OCI-LY3 (cell line): ENCODE measurements around the gene ITLN1.

ENCODE experiments used
- H2AFZ ChIP-seq: fragments of 200-600, 300-600 bp; shearing (Covaris generic); 2 replicates; pipeline ENCODE4 v1.6.0; 2014; ENCODE audit warnings: antibody characterized with exemption, low read depth, low read length
- H3K27ac ChIP-seq: fragments of 200-600, 300-600 bp; sonication (generic); 2 replicates; pipeline ENCODE4 v1.5.1; 2014; ENCODE audit warnings: mild to moderate bottlenecking, low read length, moderate library complexity, mixed read lengths
- H3K27me3 ChIP-seq: fragments of 200-600, 300-600 bp; sonication (generic); 2 replicates; pipeline ENCODE4 v1.6.1; 2014; ENCODE audit warnings: low read depth, low read length, mixed read lengths
- H3K36me3 ChIP-seq: fragments of 200-600, 300-600 bp; sonication (generic); replicated peaks from 2 replicates; pipeline ENCODE3; 2014; ENCODE audit warnings: low read depth, low read length, mixed read lengths
- H3K4me1 ChIP-seq: fragments of 300-600, 200-600 bp; sonication (generic); 2 replicates; pipeline ENCODE4 v1.6.1; 2014; ENCODE audit warnings: low read length, mixed read lengths
- H3K4me2 ChIP-seq: fragments of 200-600, 300-600 bp; sonication (generic); 2 replicates; pipeline ENCODE4 v1.6.1; 2014; ENCODE audit warnings: low read length, mixed read lengths
- H3K4me3 ChIP-seq: fragments of 300-600, 200-600 bp; sonication (generic); 2 replicates; pipeline ENCODE4 v1.5.1; 2014; ENCODE audit warnings: antibody characterized with exemption, mild to moderate bottlenecking, low read length, moderate library complexity
- H3K79me2 ChIP-seq: fragments of 300-600, 200-600 bp; shearing (Covaris generic); 2 replicates; pipeline ENCODE4 v1.6.1; 2014; ENCODE audit warnings: mild to moderate bottlenecking, low read length, mixed read lengths
- H3K9ac ChIP-seq: fragments of 300-600, 200-600 bp; shearing (Covaris generic); 2 replicates; pipeline ENCODE4 v1.6.0; 2014; ENCODE audit warnings: mild to moderate bottlenecking, low read length, moderate library complexity
- H3K9me3 ChIP-seq: fragments of 200-600, 300-600 bp; shearing (Covaris generic); 2 replicates; pipeline ENCODE4 v1.6.1; 2014; ENCODE audit warnings: low read length, mixed read lengths; ENCODE audit not compliant: insufficient read depth
- H4K20me1 ChIP-seq: fragments of 200-600, 300-600 bp; sonication (generic); 2 replicates; pipeline ENCODE4 v1.6.1; 2016; ENCODE audit warnings: low read length, mixed read lengths; ENCODE audit not compliant: insufficient read depth
- CTCF ChIP-seq: fragments of 200-600, 300-600 bp; sonication (generic); IDR thresholded peaks from 2 replicates; pipeline ENCODE4 v1.5.1; 2014; ENCODE audit warnings: antibody characterized with exemption, low read length, low read depth
- EZH2phosphoT487 ChIP-seq: fragments of 200-600 bp; shearing (Covaris generic); IDR thresholded peaks from 2 replicates; pipeline ENCODE4 v1.6.1; 2018; ENCODE audit warnings: antibody characterized with exemption, mixed run types, low read depth

Gene ITLN1

GRCh38 chr1:160836981-160837557, 47.9 kb downstream of the ITLN1 start:
- no peak overlapping the region for H3K4me3 ChIP-seq
- no peaks in the 10 kb centered on the region for H3K9me3 ChIP-seq
- TF ChIP-seq EZH2phosphoT487: no peak
- no peak for TF ChIP-seq CTCF
- H3K79me2 ChIP-seq: no peaks in the 10 kb centered on the region
- H3K9ac ChIP-seq: no peak overlapping the region
- no peaks in the 10 kb centered on the region for H4K20me1 ChIP-seq
- H3K27ac ChIP-seq: no peak overlapping the region
- H3K4me1 ChIP-seq: peaks cover 7% of the 10 kb centered on the region
- no peak overlapping the region for H2AFZ ChIP-seq
- no peaks in the 10 kb centered on the region for H3K36me3 ChIP-seq
- no peak overlapping the region for H3K4me2 ChIP-seq
- H3K27me3 ChIP-seq: no peaks in the 10 kb centered on the region

- H3K9ac ChIP-seq: no peak overlapping the region
- H3K4me2 ChIP-seq: no peak overlapping the region
These were observed 48.4 kb downstream of the ITLN1 start for GRCh38 chr1:160836561-160836960.

GRCh38 chr1:160835751-160836150, 49.2 kb downstream of the ITLN1 start:
- TF ChIP-seq EZH2phosphoT487 (no peak), CTCF (no peak)
- peaks cover 7% of the 10 kb centered on the region for H3K4me1 ChIP-seq
- H3K9ac ChIP-seq: no peak overlapping the region
- no peaks in the 10 kb centered on the region for H3K9me3 ChIP-seq
- H2AFZ ChIP-seq: no peak overlapping the region
- H3K27ac ChIP-seq: no peak overlapping the region
- H3K4me2 ChIP-seq: no peak overlapping the region
- H3K79me2 ChIP-seq: no peaks in the 10 kb centered on the region
- no peak overlapping the region for H3K4me3 ChIP-seq
- H3K27me3 ChIP-seq: no peaks in the 10 kb centered on the region
- no peaks in the 10 kb centered on the region for H3K36me3 ChIP-seq
- no peaks in the 10 kb centered on the region for H4K20me1 ChIP-seq

More at GRCh38 chr1:160836561-160836960, 48.4 kb downstream of the ITLN1 start:
- TF ChIP-seq CTCF: no peak
- no peak for TF ChIP-seq EZH2phosphoT487
- no peaks in the 10 kb centered on the region for H3K9me3 ChIP-seq
- no peaks in the 10 kb centered on the region for H3K36me3 ChIP-seq
- no peak overlapping the region for H2AFZ ChIP-seq
- H3K79me2 ChIP-seq: no peaks in the 10 kb centered on the region
- no peak overlapping the region for H3K4me3 ChIP-seq
- H3K27ac ChIP-seq: no peak overlapping the region
- peaks cover 7% of the 10 kb centered on the region for H3K4me1 ChIP-seq
- no peaks in the 10 kb centered on the region for H3K27me3 ChIP-seq
- H4K20me1 ChIP-seq: no peaks in the 10 kb centered on the region

GRCh38 chr1:160834945-160835565, 49.9 kb downstream of the ITLN1 start:
- Histone ChIP-seq H2AFZ (no peak overlapping the region), H3K27ac (no peak overlapping the region), H3K79me2 (no peaks in the 10 kb centered on the region), H3K9ac (no peak overlapping the region), H3K4me1 (peaks cover 7% of the 10 kb centered on the region), H3K4me2 (no peak overlapping the region), H3K4me3 (no peak overlapping the region), H4K20me1 (no peaks in the 10 kb centered on the region), H3K36me3 (no peaks in the 10 kb centered on the region), H3K27me3 (no peaks in the 10 kb centered on the region), H3K9me3 (no peaks in the 10 kb centered on the region)
- TF ChIP-seq CTCF: peak; percentile 88
- TF ChIP-seq EZH2phosphoT487: no peak
